SW480 (cell line): ENCODE measurements around the gene TRMT61A.
"Not testable (repeated sequence)": the region's sequence is repeated elsewhere in the genome, so short reads cannot be mapped to it uniquely, and the experiment has no call there.

Source experiments
- DNase-seq: peaks from one replicate; pipeline ENCODE4 v3.0.0-alpha.2; 2016; ENCODE audit warnings: low spot score

The TRMT61A gene

DNA sequence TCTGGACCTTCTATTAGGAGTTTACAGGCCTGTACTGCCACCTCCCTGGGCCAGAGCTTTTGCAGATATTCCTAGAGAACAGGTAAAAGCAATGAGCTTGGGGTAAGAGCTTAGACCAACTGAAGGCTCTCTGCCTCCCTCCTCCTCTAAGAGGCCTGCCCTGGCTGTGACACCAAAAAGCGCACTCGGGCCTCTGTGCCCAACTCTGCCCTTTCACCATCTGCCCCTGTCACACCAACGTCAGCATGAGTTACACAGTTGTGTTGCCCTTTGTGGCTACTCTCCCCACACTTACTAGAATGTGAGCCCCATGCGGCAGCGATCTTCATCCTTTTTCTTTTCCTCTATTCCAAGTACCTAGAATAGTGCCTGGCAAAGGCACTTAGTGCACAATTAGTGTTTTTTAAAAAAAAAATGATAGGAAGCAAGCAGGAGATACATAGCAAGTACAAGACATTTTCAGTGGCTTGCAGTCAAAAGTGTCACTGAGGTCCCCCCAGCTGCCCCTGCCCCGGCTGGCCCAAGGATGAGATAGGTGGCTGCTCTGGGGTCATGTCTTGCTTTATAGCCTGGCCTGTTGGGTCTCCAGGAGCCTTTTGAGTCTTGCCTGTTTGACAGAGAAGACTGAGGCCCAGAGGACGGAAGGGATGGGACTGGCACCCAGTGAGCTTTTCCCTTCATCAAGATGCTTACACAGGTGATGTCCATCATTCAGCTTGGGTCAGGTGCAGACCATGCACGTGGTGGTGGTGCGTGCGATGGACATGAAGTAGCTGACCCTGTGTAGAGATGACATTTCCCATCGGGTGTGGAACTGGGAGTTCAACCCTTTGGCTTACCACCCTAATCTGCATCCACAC is 18.9 kb upstream of the TRMT61A start:
- DNase-seq = no peak

DNA sequence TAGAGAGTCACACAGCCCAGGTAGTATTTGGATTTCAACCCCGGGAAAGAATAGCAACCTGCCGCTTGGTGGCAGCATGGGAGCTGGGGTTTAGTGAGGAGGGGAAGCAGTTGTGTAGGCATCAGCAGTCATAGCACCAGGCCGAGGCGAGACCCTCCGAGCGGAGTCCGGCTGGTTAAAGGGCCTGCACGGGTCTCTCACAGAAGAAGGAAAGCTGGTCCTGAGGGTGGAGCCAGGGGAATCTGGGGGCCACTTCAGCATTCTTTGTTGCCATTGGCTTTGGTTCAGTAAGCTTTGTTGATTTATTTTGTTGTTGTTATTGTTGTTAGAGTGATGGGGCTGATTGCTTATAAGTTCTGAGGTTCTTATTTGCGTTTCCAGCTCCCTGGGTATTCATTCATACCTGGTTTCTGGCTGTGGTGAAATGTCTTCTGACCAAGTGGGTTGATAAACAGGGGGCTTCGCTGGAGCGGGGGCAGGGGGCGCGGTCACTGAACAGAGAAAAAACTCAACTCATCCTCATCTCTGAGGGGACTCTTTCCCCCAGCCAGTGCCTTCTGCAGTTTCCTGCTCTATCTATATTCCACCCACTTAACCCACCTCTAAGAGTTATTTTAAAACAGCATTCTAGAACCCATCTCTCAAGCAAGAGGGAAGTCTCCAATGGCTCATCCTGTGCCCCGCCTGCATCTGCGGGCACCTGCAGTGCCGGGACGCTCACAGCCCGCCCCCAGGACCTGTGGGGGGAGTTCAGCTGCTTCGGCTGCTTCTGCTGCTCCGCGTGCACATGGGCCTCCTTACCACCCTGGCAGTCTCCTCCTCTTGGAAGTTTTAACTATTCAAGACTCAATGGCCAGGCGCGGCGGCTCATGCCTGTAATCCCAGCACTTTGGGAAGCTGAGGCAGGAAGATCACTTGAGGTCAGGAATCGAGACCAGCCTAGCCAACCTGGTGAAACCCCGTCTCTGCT is 18.0 kb upstream of the TRMT61A start:
- DNase-seq = no peak

DNA sequence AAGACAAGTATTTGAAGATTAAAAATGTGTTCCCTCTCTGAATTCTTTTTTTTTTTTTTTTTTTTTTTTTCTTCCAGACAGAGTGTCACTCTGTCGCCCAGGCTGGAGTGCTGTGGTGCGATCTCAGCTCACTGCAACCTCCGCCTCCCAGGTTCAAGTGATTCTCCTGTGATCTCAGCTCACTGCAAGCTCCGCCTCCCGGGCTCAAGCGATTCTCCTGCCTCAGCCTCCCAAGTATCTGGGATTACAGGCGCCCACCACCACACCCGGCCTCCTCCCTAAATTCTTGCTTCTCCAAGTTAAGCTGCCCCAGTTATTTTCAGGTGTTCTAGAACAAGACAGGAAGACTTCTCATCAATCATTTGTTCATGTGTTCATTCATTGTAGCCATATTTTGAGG is 16.8 kb upstream of the TRMT61A start:
- DNase-seq = not testable (repeated sequence)

DNA sequence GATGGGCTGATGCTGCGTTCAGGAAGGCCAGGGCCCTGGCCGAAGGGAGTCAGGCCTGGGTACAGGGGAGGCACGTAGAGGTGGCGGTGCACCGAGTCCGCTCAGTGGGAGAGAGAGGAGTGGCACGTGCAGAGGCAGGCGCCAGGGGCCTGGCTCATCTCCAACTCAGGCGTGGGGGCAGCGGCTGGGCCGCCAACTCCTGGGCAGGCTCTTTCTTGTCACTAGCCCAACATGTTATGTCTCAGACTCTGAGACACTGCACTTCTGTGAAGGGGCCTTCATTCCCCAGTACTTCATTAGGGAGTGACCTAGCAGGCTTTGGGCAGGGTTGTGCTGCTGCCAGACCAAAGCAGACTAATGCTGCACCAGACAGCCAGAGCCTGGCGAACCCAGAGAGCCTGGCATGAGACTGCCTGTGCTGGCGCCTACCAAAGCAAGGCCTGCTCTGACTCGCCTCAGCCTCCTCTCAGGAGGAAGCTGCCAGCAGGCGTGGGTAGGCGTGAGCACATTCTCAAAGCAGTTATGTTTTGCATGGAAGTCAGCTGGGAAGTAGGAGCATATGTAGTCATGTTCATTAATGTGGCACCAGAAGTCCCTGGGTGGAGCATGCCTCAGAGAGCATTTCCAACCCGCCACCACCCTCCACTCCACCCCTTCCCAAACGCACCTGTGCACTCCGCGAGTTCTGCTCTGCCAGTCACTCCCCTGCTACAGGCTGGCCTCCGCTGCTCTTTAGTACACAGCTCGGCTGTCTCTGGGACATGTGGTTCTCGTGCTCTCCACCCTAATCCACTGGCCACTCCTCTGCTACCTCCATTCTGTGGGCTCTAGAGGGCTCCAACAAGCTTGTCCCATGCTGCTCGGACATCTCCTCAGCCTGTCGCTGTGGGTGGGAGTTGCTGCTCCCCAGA is 16.0 kb upstream of the TRMT61A start:
- peak; percentile 48 for DNase-seq

DNA sequence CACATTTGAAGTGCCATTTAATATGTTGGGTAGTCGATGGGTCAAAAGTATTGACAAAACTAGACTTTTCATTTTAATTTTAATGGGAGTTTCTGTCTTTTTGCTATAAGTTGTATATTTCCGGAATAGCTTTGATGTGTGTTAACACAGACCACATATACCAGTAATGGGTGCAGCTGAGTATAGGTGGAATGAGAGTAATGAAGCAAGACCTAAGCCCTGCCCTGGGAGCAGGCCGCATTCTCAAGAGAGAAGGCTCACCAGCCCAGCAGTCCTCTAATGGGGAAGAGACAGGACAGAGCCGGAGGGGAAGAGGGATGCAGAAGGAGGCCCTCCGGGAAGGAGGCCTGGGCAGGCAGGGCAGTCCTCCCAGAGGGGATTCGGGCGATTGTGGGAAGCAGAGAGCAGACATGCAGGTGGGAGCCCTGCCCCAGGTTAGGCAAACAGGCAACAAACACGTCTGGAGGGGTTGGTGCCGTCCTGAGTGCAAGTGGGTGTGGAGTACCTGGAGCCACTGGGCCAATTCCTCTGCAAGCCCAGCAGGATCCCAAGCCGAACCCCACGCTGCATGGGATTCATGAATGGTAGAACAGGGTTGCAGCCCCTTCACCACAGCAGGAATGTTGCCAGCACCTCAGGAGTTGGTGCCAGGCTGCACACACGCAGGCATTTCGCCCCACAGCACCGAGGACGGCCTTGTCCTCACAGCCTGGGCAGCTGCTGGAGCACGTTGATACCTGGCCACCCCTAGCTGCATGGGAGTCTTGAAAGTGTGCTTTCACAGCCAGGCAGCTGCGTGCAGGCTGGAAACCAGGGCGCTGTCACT is 14.2 kb upstream of the TRMT61A start:
- DNase-seq = no peak

DNA sequence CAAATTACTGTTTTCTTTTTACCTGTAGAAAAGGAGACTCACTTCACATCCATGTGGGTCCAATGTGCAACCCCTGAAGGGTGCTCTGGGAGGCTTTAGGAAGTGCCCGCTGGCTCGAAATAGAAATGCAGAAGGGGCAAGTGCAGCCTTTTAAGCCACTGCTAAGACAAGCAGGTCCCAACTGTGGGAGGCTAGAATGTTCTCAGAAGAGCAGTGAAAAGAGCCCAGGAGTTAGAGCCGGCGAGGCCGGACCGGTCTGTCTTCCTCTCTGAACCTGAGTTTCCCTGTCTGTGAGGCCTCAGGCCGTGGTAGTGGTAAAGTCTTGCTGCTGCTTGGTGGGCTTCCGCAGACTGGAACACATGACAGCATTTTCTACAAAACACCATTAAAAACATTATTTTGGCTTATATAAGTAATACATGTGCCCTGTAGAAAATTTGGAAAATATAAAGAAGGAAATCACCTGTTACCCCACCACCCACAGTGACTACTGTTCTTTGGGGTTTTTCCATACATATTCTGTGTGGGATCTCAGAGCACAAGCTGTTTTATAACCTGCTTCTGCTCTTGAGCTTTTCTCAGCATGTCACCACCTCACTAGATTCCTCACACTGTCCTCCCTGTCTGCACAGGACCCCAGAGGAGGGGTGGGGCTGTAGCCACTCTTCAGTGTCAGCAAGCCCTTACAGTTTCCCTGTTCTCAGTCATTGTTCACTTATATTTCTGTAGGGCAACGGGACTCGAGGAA is 12.4 kb upstream of the TRMT61A start:
- DNase-seq = no peak

DNA sequence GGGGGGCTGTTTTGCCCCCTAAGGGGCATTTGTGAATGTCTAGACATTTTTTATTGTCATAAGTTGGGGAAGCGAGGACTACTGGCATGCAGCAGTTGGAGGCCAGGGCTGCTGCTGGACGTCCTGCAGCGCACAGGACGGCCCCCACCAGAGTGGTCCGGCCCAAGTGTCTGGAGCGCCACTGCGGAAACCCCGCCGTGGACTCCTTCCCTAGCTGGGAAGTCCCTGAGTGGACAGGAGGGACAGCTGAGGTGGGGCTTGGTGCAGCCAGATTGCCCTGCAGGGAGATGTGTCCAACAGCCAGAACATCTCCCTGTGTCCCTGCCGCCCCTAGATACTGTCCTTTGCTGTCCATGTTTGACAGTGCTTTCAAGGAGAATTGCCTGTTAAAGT is 11.8 kb upstream of the TRMT61A start:
- DNase-seq = no peak

DNA sequence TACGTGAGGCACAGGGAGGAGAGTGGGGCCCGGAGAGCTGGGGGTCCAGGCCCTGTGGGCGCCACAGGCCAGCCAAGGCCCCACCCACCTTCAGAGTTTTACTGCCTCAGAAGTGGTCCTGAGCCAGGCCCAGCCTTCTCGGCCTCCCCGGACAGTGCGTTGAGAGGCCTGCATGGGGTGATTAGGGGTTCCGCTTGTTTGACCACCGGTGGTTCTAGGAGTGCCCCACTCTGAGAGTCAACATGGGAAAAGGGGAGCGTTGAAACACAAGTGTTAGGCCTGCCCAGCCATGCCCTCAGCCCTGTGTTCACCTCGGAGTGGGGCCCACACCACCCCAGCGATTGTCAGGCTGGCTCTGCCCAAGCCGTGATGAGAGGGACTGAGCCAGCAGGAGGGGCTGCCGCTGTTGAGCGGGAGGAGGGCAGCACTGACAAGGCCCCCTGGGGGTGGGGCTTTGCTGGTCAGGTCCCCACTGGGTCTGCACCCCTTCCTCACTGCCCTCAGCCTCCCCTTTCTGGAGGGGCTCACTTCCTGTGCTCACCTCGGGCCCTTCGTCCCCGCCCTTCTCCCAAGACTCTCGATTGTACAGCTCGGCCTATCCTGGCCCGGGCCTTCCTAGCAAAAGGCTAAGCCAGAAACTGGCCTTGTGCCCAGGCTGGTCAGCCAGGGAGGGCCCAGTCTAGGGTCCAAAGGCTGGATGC is 11.1 kb upstream of the TRMT61A start:
- DNase-seq = no peak

DNA sequence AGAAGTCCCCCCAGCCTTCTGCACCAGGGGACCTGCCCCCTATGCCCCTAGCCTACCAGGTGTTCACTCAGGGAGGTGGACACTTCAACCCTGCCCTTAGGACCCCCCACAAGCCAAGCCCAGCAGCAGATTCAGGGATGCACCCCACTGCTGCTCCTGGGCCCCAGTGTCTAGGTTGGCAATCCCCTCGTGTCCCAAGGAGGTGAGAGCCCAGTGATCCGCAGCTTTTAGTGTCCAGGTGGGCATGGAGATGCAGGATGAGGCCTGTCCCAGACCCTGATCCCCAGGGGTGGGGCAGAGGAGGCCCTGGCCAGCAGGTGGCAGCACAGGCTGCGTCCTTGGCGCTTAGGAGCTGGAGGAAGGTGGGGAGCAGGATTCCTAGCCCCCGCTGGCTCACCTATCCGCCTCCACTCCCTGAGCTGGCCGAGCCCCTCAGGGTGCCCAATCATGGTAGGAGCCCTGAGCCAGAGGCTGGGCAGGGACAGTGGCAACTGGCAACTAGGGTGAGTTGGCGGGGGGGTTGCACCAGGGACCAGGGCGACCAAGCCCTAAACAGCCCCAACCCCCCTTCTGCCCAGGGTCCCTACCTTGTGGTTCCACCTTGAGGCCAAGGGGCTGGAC is 10.5 kb upstream of the TRMT61A start:
- DNase-seq = no peak

DNA sequence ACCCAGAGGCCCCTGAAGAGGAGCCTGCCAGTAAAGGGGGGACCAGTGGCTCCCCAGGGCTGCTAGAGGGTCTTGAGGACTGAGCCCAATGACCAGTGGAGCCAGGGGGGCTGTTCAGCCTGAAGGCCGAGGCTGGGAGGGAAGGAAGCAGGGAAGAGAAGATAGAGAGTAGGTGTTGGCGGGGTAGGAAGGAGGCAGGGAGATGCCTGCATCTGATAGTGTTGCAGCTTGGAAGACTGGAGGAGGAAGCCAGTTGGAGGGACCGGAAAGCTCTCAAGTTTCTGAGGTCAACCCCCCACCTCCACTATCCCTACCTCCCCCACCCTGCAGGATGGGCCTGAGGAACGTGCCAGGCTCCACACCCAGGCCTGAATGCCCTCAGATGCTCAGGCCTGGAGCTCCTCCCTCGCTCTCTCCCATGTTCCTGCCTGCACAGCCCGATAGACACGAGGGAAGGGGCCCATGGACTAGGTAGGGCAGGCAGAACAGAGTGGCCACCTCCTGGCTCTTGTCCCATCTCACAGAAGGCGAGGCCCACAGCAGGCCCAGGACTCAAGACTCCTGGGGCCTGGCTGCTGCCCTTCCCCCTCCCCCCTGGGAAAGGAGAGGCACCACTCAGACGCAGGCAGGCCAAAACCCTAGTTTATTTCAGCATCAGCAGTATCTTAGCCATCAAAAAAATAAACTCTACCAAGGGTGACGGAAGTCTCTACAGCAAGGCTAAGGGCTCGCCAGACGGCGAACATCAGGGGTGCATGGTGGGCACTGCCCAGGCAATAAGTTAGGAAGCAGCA is 9.8 kb upstream of the TRMT61A start:
- DNase-seq = no peak

DNA sequence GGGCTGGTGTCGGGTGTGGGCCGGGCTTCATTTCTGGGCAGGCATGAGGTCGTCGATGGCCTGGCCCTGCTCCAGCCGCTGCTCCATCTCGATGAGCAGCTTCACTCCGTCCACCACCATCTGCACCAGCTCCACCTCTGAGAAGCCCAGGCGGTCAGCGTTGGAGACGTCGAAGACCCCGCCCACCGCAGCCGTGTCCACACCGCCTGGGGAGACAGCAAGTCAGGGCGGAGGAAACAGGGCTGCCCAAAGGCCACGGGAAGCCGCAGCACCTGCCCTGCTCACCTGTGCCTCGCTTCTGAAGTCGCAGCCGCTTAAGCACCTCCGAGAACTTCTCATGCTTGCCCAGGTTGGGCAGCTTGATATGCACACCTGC is 9.2 kb upstream of the TRMT61A start:
- DNase-seq = no peak

DNA sequence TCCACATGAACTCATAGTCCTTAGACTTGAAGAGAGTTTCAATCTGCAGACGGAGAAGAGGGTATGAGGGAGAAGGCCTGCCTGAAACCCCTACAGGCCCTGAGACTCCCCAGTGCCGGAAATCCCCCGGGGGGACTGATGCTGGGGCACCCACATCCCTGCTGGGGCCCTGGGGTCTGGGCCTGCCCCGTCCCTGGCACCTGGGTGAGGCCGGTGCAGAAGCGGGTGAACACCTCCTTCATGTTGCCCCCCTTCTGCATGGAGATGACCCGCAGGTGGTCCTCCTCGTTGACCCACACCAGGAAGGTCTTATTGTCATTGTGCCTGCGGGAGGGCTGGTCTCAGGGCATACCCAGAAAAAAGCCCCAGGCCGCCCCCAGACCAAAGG is 8.7 kb upstream of the TRMT61A start:
- no peak for DNase-seq

DNA sequence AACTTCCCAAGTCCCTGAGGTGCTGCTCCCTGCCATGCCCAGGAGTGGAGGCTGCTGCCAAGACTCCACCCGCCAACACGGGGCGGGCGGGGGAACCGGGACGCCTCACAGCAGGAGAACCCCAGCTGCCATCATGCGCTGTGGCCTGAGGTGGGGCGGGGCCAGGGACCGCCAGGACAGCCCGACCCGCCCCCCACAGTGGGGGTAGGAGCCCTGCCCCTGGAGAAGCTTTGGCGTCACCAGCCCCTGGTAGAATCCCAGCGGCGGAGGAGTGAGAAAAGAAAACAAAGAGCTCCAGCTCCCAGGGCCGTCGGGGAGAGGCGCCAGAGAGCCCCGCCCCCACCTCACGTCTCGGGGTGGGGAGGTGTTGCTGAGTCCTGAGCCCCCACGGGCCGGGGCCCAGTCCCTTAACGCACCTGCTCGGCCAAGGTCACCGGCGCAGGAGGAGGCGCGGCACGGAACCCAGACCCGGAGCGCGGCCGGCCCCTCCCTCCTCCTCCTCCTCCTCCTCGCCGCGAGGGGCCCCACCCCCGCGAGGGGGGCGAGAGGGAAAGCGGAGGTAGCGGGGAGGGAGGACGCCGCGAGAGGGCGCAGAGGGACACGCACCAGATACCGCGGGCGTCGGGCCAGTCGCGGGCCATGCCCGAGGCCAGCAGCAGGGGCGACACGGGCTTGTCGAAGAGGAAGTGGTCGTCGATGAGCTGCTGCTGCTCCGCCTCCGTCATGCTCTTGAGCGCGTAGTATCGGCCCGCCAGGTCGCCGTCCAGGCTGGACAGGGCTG is 8.1 kb upstream of the TRMT61A start:
- peak; percentile 89 for DNase-seq

DNA sequence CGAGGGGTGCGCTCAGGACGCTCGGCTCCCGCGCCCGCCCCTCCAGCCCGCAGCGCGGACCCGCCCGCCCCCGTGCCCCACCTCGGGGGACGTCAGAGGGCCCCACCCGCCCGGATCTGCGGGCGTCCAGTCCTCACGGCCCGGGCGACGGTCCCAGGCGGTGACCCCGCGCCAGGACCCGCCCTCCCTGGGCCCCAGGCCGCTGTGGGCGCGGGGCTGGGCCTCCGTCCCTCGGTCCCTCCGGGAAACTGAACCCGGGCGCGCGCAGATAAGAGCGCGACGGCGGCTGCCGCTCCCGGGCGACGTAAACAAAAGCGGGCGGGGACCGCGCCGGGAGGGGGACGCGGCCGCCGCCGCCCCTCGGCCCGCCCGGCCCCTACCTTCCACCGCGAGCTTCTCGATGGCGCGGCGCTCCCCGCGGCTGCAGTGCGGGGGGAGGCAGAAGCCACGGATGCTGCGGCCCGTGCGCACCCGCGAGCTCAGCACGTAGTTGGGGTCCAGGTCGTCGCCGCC is 7.5 kb upstream of the TRMT61A start:
- DNase-seq = no peak

DNA sequence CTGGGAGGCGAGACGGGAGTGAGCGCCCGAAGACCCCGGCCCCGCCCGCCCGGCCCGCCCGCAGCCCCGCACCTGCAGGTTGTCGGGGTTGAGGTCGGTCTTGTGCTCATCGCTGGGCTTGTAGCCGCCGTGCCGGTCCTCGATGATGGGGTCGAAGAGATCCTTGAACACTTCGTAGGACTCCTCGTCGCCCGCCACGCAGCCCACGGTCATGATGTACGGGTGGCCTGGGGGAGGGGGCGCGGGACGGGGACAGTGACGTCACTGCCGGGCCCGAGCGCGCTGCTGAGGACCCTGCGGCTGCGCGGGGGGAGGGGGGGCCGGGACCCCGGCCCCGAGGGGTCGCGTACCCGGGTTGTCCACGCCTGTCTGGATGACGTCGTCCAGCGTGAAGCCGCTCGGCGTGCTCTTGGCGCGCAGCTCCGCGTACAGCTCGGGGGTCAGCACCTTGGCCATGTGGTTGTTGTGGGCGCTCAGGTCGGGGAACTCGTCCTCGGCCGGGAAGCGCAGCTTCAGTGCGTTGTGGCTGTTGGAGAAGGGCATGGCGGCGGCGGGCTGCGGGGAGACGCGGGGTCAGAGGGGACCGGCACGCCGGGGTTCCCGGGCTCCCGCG is 6.9 kb upstream of the TRMT61A start:
- no peak for DNase-seq

DNA sequence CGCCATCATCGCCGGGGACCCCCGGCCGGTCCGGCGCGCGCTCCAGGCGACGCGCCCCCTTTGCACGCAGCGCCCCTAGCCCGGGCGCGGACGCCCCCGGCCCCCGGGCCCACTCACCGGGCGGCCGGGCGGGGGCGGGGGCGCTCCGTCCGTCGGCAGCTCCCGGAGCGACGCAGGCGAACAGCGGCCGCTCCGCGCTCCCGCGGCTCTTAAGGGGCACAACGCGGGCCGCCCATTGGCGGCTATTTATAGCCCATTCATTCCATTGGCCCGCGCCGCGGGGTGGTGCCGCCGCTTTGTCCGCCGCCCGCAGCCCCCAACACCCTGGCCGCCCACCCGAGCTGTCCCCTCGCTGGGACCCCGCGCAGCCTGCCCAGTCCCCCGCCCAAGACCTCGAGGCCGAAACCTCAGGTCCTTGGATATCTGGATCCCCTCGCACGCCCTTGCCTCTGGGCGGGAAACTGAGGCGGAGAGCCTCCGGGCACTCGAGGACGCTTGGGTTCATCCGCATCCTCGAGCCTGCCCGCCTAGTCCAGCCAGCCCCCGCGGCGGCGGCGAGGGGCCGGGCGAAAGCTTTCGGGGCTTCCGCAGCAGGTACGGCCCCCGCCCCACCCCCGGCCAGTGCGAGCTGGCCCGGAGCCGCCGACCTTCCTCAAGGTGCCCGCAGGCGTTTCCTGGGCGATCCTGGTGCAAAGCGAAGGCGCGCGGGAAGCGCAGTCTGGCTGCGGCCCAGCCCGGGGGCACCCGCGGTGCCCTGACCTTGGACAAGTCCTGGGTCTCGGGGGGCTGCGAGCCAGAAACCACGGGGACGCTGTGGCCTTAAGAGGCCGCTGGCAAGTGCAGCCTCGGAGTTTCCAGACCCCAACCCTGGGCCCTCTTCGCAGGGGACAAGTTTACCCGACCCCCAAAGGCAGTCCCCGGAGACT is 6.1 kb upstream of the TRMT61A start, which contains the start of gene CKB:
CKB (minus strand) TSS at position 182 of the 926 bp plus-strand sequence. CDS start 337 bp downstream, outside the sequence.
- DNase-seq = peak; percentile 61
